GM10266 (cell line): ENCODE data around the gene TRIM41.

ENCODE experiments used
- DNase-seq: peaks from one replicate; pipeline ENCODE4 v3.0.0; 2012; ENCODE audit errors: extremely low spot score
- CTCF ChIP-seq: IDR thresholded peaks from 2 replicates; pipeline ENCODE4 v1.5.1; 2012; ENCODE audit warnings: mild to moderate bottlenecking, low read depth; ENCODE audit not compliant: control insufficient read depth, insufficient read depth; ENCODE audit errors: missing control alignments

Gene TRIM41

DNA sequence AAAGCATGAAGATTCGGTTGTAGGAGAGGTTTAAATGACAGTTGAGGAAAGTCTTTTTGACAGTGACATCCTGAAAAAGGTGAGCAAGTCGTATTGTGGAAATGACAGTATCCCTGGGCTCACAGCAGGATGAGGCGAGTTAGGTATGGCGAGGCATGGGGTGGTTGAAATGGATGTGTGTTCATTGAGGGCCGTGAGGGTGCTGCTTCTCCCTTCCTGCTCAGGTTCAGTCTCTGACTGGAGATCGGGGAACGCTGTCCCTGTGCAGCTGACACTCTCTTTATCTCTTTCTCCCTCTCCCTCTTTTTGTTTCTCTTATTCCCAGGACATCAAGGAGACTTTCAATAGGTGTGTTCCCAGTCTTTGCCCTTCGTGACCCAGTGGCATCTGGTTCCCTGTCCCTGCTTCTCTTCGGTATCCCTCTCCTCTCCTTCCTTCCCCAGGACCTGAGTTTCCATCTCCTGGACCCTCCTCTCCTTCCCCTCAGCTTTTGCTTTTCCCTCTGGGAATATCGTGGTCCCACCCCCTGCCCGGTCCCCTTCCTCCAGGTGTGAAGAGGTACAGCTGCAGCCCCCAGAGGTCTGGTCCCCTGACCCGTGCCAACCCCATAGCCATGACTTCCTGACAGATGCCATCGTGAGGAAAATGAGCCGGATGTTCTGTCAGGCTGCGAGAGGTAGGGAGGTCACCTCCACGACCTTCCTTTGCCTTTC, 10.2 kb downstream of the TRIM41 start:
- no peak for DNase-seq
- no peak for TF ChIP-seq CTCF

DNA sequence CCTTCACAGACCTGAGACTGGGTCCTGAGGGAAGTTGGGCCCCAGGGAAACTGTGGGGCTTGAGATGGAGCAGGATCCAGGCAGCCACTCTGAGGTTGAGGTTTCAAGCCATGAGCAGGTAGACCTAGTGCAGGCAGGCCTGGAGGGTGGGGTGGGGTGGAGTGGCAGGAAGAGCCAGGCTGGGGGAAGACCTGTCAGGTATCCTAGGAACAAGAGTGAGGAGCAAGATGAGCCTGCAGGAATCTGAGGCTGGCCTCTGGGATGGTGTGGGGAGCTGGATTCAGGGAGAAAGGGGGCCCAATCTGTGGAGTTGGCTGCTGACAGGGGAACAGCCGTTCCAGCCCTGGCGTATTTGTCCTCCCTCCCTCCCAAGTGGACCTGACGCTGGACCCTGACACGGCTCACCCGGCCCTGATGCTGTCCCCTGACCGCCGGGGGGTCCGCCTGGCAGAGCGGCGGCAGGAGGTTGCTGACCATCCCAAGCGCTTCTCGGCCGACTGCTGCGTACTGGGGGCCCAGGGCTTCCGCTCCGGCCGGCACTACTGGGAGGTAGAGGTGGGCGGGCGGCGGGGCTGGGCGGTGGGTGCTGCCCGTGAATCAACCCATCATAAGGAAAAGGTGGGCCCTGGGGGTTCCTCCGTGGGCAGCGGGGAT, 10.8 kb downstream of the TRIM41 start:
- no peak for TF ChIP-seq CTCF
- DNase-seq: no peak

DNA sequence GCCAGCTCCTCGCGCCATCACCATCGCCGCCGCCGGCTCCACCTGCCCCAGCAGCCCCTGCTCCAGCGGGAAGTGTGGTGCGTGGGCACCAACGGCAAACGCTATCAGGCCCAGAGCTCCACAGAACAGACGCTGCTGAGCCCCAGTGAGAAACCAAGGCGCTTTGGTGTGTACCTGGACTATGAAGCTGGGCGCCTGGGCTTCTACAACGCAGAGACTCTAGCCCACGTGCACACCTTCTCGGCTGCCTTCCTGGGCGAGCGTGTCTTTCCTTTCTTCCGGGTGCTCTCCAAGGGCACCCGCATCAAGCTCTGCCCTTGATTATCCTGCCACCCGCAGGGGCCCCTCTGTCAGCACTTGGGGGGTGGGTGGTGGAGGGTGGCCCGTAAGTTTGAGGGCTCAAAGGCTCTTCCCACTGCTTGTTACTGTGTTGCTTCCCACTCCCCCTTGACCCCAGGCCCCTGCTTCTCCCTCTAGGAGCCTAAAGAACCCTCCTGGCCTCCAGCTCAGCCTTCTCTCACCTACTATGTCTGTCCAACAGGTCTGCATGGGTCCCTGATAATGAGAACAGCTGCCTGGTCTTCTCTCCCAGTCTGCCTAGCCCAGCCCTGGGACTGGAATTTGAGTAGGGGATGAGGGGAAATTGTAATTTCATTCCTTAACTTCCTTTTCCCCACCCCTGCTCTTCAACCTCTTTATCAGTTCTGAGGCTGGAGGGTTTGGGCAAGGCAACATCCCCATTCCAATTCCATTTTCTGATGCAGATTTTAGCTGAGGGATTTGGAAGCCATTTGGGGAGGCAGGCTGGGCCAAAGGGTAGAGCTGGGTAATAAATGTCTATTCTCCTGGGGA, 11.6 kb downstream of the TRIM41 start:
- no peak for DNase-seq
- TF ChIP-seq CTCF: no peak

DNA sequence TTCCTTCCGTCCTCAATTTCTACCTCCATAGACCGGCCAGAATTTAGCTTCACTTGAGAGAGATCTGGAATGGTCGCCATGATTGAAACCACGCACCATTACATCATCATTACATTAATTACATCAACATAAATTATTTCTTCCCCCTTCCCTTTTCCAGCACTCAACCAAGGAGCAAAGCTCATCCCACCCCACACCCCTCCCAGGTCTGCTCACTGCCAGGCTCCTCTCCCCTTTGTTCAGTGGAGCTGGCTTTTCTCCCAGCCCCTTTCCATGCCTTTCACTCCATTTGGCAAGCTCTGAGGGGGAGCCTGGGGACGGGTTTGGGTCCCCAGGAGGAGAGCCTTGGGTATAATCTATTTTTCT, 12.2 kb downstream of the TRIM41 start:
- DNase-seq: no peak
- no peak for TF ChIP-seq CTCF

DNA sequence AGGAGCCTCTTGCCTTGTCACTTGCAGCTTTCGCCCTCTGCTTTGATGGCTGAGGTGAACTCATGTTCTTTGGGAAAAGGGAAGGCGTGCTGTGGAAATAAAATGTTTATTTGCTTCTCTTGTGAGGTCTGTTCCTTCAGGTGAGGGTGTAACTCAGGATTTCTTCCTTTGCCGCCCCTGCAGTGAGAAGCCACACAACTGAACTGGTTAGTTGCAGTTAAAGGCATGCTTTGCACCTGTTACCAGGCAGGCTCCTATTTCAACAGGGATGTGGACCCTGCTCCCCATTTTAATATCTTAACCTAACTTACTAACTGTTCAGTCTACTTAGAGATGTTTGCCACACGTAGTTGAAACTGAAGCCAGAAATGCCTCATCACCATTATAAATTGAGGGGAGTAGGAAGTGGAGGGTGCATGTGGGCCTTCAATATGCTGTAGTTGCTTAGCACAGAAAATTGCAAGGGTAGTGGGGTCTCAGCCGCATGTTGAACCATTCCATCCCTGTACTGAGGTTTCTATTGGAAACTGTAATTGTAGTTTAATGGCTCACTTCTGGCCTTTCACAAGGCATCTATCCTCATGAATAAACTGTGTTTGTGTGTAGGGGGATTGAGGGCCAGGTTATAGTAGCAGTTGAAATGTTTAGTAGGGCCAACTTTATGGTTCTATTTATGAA, 12.7 kb downstream of the TRIM41 start:
- no peak for TF ChIP-seq CTCF
- DNase-seq: no peak

- DNase-seq: no peak
These were observed 13.4 kb downstream of the TRIM41 start for GRCh38 chr5:181236471-181236870.

More at GRCh38 chr5:181236471-181236870, 13.4 kb downstream of the TRIM41 start:
- TF ChIP-seq CTCF: no peak
